Embryonic facial prominence (tissue), 1 donor: Measurements from ENCODE around the gene F13B.
"Not testable (repeated sequence)": the region's sequence is repeated elsewhere in the genome, so short reads cannot be mapped to it uniquely, and the experiment has no call there.

Experiments
- DNase-seq: peaks from one replicate; pipeline ENCODE4 v3.0.0-alpha.2; 2016; ENCODE audit errors: extremely low spot score

The F13B gene

DNA sequence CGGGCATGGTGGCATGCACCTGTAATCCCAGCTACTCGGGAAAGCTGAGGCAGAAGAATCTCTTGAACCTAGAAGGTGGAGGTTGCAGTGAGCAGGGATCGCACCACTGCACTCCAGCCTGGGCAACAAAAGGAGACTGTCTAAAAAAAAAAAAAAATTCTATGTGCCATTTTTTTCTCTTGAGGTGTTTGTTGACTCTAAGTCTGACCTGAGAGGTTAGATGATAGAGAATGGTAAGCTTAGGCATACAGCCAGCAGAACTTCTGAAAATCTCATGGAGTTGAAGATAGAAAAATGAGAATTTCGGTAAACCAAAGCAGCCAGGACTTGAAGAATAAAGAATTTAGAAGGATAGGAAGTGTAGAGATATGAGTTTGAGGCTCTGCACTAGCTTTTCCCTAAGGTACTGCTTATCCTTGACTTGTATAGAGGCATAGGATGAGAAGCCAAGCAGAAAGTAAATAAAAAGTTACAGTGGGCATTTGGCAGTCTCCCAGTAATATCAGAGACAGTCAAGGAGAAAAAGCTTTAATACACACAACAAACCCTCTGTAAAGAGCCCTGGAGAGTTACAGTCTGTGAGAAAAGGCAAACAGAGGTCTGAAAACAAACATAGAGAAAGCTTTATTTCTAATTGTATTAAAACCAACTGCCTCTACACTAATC is 24.3 kb downstream of the F13B start:
- no peak for DNase-seq

- no peak for DNase-seq
Measured at GRCh38 chr1:197041486-197042353, 25.3 kb downstream of the F13B start.

DNA sequence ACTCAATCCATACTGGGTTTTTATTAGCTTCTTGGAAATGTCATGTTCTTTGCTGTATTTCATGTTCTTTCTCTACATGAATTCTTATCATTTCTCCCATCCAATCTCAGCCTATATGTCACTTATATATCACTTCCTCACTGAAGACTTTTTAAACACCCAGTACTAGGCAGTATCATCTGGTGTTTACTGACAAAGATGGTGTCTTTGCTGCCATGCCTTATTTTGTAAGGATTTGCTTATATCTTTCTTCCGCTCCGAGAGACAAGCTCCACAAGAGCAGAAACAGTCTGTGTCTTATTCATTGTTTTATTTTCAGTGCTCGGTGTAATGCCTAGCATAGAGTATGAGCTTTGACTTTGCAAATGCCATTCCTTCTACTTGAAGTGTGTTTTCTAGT is 30.2 kb downstream of the F13B start:
- DNase-seq: no peak

DNA sequence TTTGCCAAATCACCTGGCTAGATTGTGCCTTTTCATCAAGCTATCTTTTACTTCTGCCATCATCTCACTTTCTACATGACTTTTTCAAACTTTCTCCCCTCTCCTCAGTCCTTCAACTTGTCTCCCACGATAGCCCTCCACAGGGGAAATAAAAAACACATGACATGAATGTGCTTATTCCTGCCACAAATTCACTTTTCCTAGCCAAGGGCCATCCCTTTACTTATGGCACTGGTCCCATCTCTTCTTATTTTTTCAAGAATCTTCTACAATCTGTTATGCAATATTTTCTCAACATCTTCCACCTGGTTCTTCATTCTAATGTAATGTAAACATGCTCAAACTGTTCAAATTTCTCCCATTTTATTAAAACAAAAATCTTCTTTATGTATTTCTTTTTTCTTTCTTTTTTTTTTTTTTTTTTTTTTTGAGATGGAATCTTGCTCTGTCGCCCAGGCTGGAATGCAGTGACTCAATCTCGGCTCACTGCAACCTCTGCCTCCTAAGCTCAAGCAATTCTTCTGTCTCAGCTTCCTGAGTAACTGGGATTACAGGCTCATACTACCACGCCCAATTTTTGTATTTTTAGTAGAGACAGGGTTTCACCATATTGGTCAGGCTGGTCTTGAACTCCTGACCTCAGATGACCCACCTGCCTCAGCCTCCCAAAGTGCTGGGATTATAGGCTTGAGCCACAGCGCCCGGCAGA is 32.3 kb downstream of the F13B start:
- DNase-seq: not testable (repeated sequence)

- no peak for DNase-seq
Measured at GRCh38 chr1:197029749-197030148, 37.3 kb downstream of the F13B start.

- no peak for DNase-seq
Measured at GRCh38 chr1:197027359-197027758, 39.7 kb downstream of the F13B start.

DNA sequence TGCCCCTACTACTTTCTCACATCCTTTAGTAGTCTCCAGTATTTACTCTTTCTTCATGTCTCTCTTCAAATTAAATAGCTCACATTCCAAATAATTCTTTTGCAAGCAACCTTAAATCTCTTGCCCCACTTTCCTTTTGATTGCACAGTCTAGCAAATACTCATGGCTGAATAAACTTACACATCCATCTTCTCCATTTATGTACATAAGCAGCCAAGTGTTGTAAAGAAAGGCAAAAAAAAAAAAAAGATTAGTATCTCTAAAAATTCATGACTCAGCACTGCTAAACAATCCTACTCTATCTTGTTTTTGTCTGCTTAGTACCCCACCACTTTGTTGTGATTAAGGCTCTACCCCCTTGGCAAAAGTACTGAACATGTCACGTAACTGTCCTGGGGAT is 42.6 kb downstream of the F13B start:
- no peak for DNase-seq

DNA sequence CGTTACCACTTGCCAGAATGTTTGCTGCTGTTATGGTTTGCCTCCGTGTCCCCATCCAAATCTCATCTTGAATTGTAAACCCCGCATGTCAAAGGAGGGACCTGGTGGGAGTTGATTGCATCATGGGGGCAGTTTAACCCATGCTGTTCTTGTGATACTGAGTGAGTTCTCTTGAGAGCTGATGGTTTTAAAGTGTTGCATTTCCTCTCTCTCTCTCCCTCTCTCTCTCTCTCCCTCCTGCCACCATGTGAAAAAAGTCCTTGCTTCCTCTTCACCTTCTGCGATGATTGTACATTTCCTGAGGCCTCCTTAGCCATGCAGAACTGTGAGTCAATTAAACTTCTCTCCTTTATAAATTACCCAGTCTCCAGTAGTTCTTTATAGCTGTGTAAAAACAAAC is 45.3 kb downstream of the F13B start:
- DNase-seq: no peak

DNA sequence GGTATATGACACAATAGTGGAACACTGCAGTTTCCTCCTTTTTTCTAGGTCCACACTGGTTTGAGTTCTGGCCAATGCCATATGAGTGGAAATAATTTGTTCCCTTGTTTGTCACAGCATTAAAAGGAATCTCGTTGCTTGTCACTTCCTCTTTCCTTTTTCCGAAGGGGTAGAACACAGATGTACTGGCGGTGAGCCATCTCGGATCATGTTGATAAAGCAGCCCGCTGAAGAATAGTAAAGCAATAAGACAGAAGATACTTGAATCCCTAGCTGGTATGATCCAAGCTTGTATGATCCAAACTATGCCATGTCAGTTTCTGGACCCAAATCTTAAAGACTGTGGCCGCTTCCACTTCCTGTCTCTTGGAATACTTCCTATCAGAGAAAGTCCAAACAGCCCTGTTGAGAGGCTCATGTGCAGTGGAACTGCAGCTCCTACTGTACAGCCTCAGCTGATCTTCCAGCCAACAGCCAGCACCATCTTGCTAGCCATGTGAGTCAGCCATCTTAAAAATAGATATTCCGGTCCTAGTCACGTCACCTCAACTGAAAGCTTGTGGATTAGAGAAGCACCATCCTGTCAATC is 49.4 kb downstream of the F13B start:
- no peak for DNase-seq

GRCh38 chr1:197016751-197017150 is 50.3 kb downstream of the F13B start:
- no peak for DNase-seq

DNA sequence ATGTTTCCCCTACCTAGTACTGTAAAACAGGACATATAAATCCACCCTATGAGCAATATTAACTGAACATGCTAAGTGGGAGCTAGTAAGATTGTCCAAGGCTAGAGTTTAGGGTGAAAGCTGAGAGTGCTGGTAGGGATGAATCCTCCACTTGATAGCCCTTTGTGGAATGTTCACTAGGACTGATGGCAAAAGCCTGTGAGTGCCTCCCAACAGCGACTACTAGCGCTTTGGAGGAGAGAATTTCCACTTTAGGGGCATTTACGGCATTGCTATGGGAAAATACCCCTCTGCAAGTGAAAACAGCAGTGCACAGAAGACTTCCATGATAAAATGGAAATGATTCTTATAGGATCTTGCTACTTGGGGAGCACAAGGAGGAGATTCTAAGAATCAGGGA is 53.8 kb downstream of the F13B start:
- DNase-seq: no peak

GRCh38 chr1:197011614-197012013 is 55.4 kb downstream of the F13B start:
- DNase-seq: no peak

GRCh38 chr1:197008861-197009260 is 58.2 kb downstream of the F13B start:
- no peak for DNase-seq

- no peak for DNase-seq
Measured at GRCh38 chr1:197003132-197003531, 63.9 kb downstream of the F13B start.

- DNase-seq: no peak
Measured at GRCh38 chr1:197001828-197002227, 65.2 kb downstream of the F13B start.

- DNase-seq: no peak
Measured at GRCh38 chr1:196997423-196997822, 69.6 kb downstream of the F13B start.

DNA sequence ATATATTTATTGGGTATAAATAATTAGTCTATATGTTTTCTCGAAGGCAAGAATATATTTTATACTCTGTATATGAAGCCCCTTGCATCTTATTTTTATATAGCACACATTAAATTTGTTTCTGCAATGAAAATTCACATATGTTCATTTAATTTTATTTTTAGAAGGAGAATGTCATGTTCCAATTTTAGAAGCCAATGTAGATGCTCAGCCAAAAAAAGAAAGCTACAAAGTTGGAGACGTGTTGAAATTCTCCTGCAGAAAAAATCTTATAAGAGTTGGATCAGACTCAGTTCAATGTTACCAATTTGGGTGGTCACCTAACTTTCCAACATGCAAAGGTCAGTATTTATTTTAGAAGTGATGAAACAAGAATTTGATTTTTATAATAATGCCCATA is 73.1 kb downstream of the F13B start:
- no peak for DNase-seq

- DNase-seq: not testable (repeated sequence)
Measured at GRCh38 chr1:196991919-196992651, 75.0 kb downstream of the F13B start.
